PC-3 (cell line): ENCODE results near the gene CDH13.

Experiments used
- CTCF ChIP-seq: fragments of 300-600 bp; sonication (generic); conservative IDR thresholded peaks from 2 replicates; pipeline ENCODE4 v1.5.1; 2017; ENCODE audit warnings: antibody characterized with exemption, low read depth, mild to moderate bottlenecking, low read length
- EZH2 ChIP-seq: fragments of 300-600 bp; sonication (generic); IDR thresholded peaks from one replicate; pipeline ENCODE4 v1.6.1; 2017; ENCODE audit warnings: antibody characterized with exemption, mild to moderate bottlenecking, low read length; ENCODE audit not compliant: unreplicated experiment
- EZH2phosphoT487 ChIP-seq: fragments of 300-600 bp; sonication (generic); IDR thresholded peaks from 2 replicates; pipeline ENCODE4 v1.6.1; 2018; ENCODE audit warnings: mild to moderate bottlenecking, antibody characterized with exemption, low read length, borderline replicate concordance

GRCh38 chr16:83530293-83530692 is 903.5 kb downstream of the CDH13 start:
- TF ChIP-seq CTCF (no peak), EZH2phosphoT487 (no peak), EZH2 (no peak)
